GM18861 (cell line): Measurements from ENCODE around the gene TIGD3.

Experiments used
- ATAC-seq: cut with Tn5 transposase; IDR thresholded peaks from one replicate; pipeline ENCODE4 v1.9.1; 2021; ENCODE audit not compliant: unreplicated experiment

TIGD3 gene

DNA sequence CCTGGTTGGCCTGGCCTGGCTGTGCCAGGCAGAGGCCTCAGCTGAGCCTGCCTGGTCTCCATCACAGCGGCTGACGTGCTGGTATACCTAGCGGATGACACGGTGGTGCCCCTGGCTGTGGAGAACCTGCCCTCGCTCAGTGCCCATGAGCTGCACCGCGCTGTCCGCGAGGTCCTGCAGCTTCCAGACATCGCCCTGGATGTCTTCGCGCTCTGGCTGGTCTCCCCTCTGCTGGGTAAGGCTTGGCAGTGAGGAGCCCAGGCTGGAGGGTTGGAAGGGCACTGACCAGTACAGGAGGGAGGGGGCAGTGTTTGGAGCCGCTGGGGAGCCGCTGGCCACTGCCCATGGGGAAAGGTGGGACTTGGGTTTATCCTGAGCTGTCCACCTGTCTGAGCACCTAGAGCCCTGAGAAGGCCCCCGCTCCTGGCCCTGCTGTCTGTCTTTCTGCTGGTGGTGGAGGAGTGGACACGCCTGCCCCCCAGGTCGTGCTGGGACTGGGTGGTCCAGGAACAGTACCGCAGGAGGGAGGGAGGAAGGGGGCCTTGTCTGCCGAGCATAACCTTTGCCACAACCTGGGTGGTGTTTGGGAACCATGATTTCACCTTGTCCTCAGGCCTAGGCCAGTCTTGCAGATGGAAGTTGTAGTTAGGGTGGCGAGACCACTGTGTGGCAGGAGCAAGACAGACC, 34.9 kb downstream of the TIGD3 start:
- no peak for ATAC-seq

DNA sequence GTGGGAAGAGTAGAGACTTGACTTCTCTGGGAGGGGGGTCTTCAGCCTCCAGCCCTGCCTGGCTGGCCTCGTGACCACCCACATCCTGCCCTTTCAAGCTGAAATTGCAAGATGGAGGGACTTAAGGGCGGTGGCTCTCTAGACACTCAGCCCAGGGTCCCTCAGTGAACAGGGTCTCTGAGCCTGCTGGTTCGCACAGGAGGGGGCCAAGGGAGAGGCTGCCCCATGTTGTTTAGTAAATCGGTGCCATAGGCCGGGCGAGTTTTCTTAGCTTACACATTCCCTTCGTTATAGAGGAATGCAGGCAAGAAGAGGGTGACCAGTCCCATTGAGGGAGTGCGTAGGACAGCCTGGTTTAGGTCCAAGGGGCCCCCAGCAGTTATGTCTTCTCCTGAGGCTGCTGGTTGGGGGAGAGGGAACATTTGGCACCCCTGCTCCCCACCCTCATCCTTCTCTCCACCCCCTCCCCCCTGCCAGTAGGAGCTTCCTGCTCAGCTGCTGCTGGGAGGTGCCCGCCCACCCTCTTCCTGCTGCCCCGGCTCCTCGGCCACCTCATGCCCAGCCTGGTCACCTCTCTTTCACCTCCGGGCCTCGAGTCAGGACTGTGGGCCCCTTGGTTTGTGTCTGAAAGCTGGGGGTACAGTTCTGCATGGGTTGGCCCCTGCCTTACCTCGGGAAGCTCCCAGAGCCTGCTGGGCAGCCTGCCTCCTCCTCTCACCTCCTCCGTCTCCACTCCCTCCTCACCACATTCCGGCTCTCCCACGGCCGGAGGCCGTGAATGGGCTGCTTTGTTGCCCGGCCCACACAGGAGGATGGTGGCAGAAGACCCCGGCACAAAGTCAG, 35.8 kb downstream of the TIGD3 start:
- ATAC-seq = no peak

DNA sequence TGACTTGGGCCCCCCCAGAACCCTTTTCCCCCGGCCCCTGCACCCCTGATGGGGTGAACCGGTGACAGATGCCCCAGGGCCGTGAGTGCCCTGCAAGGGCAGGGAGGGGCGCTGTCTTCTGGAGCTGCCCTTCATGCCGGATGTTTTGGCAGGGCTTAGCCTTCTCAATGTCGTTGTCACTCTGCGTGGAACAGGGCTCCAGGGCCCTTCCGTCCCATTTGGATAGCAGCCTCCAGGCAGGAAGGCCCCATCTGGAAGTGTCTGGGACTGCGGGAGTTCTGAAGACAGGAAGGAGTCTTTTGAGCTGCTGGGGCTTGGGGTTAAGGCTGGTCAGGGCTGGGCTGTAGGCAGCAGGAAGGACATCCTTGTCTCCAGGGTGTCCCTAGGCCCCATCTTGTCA, 36.4 kb downstream of the TIGD3 start:
- ATAC-seq = no peak

DNA sequence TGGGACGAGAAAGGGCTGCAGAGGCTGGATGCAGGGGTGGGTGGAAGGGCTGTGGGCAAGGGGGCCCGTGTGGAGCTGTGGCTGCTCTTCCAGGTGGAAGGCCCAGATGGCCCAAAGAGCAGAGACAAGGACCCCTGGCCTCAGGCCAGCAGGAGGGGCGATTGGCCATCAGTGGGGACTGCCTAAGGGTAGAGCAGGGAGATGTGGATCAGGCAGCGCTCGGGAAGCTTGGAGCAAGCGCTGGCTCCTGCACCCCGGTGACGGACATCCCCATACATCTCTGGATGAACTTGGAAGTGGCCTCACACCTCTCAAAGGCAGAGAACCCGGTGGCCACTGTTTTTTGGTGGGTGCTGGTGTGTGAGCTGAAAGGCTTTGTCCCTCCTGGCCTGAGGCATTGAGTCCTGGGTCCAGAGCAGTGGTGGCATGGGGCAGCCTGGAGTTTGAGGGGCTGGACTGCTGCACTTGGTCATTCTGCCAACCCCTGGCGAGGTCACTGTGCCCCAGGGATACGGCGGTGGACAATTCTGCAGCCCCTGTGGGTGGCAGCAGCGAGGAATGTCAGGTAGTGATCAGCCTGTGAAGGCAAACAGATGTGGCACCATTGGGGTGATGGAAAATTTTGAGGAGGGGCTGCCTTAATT, 37.8 kb downstream of the TIGD3 start:
- ATAC-seq = no peak

DNA sequence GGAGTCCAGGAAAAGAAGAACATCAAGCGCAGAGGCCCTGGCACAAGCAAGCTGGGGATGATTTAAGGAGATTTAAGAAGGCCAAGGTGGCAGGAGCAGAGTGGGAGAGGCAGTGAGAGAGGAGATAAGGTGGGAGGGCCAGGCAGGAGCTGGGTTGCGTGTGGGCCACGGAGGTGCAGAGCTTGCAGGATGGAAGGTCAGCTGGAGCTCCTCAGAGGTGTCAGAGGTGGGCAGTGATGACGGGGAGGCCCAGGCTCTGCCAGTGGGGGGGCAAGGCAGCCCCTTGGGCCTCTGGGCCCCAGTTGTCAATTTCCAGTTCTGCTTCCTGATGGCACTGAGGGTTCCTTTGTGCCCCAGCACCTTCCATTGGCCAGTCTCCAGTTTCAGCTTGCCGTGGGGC, 38.3 kb downstream of the TIGD3 start:
- ATAC-seq = no peak

DNA sequence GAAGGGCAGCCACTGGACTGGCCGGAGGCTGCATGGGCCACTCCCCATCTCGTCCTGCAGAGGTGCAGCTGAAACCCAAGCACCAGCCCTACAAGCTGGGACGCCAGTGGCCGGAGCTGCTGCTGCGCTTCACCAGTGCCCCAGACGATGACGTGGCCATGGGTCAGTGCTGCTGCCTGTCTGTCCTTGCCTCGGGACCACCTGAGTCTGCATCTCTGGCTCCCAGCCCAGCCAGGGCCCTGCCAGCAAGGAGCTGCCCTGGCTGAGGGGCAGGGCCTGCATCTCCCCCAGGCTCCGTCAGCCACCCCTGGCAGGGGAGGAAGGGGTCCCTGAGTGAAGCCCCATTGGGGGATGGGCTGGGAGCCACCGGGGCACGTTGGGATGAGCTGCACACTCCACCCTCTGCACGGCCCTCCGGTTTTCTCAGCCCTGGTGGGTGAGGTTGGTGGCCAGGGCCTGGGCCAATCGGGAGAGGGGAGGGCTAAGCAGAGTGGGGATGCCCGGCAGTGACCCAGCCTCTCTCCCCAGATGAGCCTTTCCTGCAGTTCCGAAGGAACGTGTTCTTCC, 39.0 kb downstream of the TIGD3 start:
- ATAC-seq = no peak

DNA sequence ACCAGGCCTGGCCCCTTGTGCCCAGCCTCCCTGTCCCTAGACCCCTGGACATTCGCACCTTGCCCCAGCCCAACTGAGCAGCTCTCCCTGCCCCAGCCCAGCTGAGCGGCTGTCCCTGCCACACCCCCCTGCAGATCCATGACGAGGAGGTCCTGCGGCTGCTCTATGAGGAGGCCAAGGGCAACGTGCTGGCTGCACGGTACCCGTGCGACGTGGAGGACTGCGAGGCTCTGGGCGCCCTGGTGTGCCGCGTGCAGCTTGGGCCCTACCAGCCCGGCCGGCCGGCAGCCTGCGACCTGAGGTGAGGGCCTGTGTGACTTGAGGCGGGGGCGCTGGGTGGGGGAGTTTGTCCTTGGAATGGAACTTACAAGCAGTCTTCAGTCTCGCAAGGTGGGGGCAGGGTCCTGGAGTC, 39.6 kb downstream of the TIGD3 start:
- no peak for ATAC-seq

DNA sequence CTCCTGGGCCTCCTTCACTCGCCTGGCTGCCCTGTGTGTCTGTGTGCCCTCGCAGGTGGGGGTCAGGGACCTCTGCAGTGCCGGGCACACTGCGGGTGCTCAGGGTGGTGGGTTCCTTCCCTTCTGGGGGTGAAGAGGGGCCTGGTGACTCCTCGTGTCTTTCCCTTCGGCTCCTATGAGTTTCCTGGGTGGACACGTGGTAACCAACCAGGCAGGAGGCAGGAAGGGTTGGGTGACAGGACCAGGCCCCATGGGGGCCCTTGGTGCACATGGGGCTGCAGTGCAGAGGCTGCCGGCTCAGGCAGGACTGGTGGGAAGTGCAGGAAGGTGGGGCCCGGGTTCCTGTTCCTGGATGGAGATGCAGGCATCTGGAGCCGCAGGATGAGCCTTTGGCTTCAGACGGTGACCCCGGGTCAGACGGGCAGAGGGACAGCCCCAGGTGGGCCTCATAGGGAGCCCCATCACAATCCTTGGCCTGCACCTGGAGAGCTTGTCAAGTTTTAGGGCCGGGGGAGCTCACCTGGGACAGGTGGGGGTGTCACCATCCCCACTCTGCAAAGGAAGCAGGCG, 41.5 kb downstream of the TIGD3 start:
- ATAC-seq = no peak

DNA sequence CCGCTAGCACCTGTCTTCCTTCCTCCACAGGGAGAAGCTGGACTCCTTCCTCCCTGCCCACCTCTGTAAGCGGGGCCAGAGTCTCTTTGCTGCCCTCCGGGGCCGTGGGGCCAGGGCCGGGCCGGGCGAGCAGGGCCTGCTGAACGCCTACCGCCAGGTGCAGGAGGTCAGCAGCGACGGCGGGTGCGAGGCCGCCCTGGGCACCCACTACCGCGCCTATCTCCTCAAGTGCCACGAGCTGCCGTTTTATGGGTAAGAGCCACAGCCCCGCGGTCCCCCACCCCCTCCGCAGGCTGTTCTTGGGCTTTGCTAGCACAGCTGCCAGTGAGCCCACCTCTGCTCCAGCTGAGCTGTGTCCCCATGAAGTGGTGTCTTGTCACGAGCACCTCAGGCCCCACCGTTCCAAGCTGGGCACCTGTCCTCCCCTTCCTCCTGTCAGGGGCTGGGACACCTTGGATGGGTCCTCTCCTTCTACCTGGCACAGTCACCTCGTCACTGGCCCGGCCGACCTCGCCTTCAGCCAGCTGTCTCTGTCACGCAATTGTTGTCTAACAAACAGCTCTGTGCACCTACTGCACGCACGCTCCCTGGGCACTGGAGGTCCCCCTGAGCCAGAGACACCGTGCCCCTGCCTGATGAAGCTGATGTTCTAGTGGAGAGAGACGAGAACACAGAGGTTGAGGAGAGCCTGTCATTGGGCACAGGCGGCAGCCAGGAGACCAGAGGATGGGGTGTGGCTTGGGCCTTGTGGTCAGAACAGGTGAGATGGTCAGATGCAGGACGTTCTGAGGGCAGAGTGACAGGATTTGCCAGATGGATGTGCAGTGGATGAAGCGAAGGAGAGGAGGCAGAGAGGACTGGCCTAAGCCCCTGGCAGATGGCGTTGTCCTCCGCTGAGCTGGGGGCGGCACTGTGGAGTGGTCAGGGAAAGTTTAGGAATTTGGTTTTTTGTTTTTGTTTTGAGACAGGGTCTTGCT, 42.5 kb downstream of the TIGD3 start:
- no peak for ATAC-seq

DNA sequence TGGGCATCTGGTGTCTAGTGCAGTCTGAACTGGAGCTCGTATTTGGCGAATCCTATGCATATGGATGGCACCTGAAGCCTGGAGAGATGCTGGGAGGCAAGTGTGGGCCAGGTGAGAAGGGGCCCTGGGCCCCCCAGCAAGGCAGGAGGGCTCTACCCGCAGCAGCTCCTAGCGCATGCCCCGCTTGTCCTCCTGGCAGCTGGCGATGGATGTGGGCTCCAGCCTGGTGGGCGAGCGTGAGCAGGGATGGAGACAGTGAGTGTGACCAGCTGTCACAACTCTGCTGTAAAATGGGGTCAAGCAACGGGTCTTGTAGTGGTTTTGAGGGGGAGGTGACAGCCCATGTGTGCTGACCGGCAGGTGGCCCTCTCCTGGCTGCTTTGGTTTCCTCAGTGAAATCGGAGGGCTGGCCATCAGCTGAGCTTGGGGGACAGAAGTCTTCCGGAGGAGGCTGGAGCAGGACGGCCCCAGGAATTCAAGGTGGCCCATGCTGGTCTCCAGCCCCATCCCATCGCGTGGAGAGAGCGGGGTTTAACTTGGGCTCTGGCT, 43.9 kb downstream of the TIGD3 start:
- no peak for ATAC-seq

DNA sequence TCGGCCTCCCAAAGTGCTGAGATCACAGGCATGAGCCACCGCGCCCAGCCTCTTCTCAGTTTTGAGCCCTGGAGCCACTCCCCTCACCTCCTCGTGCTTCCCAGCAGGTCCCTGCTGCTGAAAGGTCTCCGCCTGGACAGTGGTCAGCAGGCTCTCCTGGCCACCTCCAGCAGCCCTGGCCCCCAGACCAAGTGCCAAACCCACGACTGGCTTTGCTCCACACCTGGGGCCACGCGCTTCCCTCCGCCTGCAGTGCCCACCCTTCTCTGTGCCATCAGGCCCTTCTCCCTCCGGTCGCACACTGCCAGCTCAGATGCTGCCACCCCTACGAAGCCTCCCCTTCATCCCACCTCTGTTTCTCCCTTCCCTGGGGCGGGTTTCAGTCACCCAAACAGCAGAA, 44.7 kb downstream of the TIGD3 start:
- ATAC-seq = no peak

DNA sequence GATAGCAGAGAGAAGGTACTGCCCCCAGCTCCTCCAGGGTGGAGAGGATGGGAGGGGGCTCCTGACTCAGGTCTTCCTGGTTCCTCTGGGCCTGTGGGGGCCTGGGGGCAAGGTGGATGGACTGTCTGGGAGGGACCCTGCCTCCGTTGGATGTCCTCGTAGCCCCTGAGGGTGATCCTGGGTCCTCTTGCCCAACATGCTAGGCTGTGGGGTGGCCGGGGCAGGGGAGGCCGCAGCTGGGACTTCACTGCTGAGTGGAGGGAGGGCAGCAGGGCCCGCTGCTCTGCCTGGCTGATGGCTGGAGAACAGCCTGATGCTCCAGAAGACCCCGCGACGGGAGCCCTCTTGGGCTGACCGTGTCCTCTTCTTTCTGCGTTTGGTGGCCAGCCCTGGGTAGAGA, 45.3 kb downstream of the TIGD3 start:
- ATAC-seq = no peak

DNA sequence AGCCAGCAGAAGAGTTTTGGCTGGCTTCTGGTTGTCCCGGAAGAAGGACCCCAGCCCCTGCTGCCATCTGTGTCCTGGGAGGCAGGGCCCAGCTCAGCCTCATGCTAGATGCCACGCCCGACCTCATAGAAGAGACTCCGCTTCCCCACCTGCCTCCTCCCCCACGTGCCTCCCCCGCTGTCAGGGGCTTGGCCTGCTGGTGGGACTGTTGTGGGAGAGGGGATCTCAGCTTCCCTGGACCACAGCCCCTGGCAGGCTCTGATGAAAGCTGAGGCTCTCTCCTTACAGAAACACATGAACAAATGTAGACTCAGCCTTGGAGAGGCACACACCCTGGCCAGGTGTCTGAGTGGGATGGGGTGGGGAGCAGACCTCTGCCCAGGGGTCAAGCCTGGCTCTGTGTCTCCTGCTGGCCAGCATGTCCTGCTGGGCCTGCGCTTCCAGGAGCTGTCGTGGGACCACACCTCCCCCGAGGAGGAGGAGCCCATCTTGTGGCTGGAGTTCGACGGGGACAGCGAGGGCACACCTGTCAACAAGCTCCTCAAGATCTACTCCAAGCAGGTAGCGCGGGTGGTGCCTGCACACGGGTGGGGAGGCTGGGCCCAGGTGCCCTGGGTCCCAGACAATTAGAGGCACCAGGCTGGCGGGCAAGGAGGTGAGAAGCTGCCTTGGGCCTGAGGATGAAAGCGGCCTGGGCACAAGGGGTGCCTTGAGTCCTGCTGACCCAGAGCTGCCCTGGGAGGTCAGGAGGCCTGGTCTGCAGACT, 45.9 kb downstream of the TIGD3 start:
- ATAC-seq = no peak

DNA sequence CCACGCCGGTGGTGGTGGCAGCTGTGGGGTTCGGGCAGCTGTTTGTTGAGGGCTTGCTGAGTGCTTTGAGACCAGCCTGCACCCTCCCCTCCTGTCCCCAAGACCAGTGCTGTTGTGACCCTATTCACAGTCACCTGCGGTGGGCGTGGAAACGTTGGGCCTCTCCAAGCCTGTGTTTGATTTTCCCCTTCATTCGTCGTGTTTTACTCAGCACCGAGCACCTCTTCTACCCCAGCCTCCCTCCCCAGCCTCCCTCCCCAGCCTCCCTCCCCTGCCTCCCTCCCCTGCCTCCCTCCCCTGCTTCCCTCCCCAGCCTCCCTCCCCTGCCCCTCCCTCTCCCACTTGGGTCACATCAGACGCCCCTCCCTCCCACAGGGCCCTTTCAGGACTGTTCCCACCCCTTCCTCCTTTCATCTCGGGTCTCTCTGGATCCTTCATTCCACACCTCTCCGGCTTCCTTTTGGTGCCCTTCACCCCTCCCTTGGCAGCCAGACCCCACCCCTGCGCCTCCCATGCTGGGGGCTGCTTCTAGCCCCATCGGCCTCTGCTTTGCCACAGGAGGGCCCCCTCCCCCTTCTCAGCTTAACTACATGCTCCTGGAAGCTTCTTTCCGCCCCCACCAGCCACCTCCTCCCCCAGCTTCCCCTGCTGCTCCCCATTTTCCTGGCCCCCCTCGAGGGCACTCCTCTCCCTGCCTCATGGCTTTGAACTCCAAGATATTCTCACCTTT, 46.7 kb downstream of the TIGD3 start:
- no peak for ATAC-seq

DNA sequence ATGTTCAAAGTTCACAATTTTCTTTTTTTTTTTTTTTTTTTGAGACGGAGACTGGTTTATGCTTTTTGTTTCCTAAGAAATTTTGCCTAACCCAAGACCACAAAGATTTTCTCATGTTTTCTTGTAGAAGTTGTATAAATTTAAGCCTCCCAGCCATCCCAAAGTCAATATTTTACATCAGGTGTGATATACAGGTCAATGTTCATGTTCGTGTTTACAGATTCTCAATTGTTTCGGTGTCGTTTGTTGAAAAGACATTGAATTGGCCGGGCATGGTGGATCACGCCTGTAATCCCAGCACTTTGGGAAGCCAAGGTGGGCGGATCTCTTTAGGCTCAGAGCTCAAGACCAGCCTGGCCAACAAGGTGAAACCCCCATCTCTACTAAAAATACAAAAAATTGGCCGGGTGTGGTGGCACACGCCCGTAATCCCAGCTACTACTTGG, 47.3 kb downstream of the TIGD3 start:
- no peak for ATAC-seq

DNA sequence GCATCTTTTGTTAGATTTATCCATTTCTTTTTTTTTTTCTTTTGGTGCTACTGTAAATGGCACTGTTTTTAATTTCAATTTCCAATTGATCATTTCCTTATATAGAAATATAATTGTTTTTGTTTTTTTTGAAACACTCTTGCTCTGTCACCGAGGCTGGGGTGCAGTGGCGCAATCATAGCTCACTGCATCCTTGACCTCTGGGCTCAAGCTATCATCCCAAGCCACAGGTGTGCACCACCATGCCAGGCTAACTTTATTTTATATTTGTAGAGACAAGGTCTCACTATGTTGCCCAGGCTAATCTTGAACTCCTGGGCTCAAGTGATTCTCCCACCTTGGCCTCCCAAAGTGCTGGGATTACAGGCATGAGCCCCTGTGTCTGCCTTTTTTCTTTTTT, 48.2 kb downstream of the TIGD3 start:
- ATAC-seq = no peak

DNA sequence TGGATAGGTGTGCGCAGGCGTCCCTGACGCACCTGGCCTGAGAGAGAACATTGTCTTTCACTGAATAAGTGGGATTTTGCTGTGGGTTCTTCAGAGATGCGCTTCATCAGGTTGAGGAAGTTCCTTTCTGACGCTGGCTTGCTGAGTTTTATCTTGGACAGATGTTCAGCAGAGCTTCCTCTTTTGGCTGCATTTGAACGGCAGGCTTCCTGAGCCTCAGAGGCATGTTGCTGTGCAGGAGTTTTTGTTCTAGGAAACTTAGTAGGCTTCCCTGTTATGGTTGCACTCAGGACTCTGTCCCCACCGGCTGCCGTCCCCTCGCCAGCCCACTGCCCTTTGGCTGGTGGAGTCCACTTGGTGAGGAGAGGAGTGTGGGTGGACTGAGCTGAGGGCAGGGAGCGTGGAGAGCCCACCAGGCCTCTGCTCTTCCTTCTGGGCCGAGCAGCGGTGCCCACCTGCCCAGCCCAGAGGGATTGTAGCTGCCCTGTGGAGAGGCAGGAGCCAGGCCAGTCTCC, 49.1 kb downstream of the TIGD3 start:
- ATAC-seq = no peak

DNA sequence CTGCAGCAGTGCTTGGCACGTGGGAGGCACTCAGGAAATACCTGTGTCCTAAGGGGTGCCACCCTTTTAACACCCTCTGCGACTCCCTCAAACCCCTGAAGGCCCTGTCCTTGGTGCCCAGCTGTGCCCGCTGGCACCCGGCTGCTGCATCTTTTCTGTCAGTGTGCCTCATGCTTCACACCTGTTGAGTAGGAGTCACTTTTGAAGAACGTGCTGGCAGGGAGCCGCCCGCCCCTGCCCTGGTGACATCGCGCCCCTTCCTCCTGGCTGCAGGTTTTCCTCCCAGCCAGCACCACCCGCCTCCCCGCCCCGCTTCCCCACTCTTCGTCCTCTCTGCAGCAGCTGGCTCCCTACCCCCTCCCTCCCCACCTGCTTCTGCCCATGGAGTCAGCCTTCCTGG, 49.7 kb downstream of the TIGD3 start:
- ATAC-seq = no peak
